ENCODE measurements around the gene IRF5. TPM values are rescaled to one million over a fixed set of nuclear protein-coding genes. Genes with fewer than 3 reads are reported as not detected.
"Not testable (repeated sequence)": the region's sequence is repeated elsewhere in the genome, so short reads cannot be mapped to it uniquely, and the experiment has no call there.

Gene IRF5
- total and polyA plus RNA-seq, 5 donors from 2014 or later: 13.5 to 24.1 (median 19.3) TPM

DNA sequence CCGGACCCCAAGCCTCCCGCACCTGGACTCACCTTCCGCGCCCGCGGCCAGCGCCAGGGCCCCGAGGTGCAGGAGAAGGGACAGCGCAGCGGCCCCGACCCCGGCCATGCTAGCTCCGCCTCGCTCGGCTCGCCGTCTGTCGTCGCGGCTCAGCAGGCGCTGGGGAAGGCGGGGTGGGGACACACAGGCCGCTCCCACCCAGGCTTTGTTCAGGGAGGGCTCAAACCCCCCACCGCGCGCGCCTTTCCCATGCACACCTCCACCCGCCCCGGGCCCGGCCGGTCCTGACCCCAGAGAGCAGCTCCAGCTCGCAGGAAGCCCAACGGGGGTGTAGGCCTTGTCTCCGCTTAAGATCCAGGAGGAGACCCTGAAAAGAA is 27.2 kb upstream of the IRF5 start, which contains the start of gene KCP:
TSS of gene KCP (minus strand) at position 141 of the 377 bp plus-strand sequence. CDS start at position 108, 33 bp downstream.
- peaks cover 63% of the 10 kb centered on the region for H3K27me3 Mint-ChIP-seq
- H3K9me3 Mint-ChIP-seq: no peaks in the 10 kb centered on the region
- no peak within 1 kb of the TSS for H3K27ac ChIP-seq (ENCODE audit: insufficient read depth, low read length, poor library complexity, severe bottlenecking)
- peaks cover 7% of the 10 kb centered on the region for H3K4me1 ChIP-seq (ENCODE audit: control insufficient read depth, insufficient read depth, low read length, poor library complexity, severe bottlenecking)
- no peak for ATAC-seq (ENCODE audit: low read depth in 2 of 2)
- no peaks in the 10 kb centered on the region for H3K36me3 ChIP-seq (ENCODE audit: control insufficient read depth, insufficient read depth, low read length)
- H3K27ac Mint-ChIP-seq: no peak within 1 kb of the TSS
- no peak within 1 kb of the TSS for H3K4me3 ChIP-seq (ENCODE audit: low read depth, low read length)
- no peak within 1 kb of the TSS for H3K4me3 Mint-ChIP-seq
- DNase-seq: no peak
- no peaks in the 10 kb centered on the region for H3K36me3 Mint-ChIP-seq
- H3K9me3 ChIP-seq (ENCODE audit: control insufficient read depth in 2 of 2, low read length in 2 of 2): no peaks in the 10 kb centered on the region
- H3K4me1 Mint-ChIP-seq: peaks cover 3 to 12% (median 4%) of the 10 kb centered on the region in 4 donors
- H3K27me3 ChIP-seq (ENCODE audit: control insufficient read depth, insufficient read depth, low read length): no peaks in the 10 kb centered on the region

DNA sequence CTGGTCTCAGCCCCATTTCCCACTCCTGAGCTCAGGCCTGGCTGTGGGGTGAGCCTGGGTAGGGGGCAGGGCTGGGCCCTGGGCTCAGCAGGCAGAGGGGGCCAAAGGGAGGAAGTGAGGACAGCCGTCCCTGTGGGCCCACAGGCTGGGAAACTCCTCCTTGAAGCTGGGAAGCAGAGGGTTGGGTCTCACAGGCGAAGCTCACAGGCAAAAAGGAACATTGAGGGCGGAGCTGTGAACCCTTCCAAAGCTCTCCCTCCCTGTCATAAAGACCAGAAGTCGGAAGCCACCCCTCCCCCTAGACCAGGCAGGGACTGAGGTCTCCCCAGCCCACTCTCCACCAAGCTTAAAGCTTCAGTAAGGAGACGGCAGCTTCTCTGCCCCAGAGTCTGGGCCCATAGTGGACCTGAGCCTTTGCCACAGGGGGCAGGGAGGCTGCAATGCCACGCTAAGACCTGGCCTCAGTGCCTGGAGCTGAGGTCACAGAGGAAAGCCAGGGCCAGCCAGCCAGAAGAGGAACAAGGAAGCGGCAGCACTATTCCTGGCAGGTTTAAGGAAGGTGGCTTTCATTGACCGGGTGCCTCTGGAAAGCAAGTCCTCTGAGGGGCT is 26.2 kb upstream of the IRF5 start:
- H3K4me3 ChIP-seq (ENCODE audit: low read depth, low read length): no peak overlapping the region
- Mint-ChIP-seq H3K9me3 (no peaks in the 10 kb centered on the region), H3K36me3 (no peaks in the 10 kb centered on the region), H3K4me1 (peaks cover 3 to 13% (median 5%) of the 10 kb centered on the region in 4 donors), H3K4me3 (no peak overlapping the region), H3K27ac (no peak overlapping the region), H3K27me3 (peaks cover 64% of the 10 kb centered on the region)
- no peaks in the 10 kb centered on the region for H3K36me3 ChIP-seq (ENCODE audit: control insufficient read depth, insufficient read depth, low read length)
- DNase-seq (no peak), ATAC-seq (ENCODE audit: low read depth in 2 of 2) (no peak)
- H3K9me3 ChIP-seq (ENCODE audit: control insufficient read depth in 2 of 2, low read length in 2 of 2): no peaks in the 10 kb centered on the region
- H3K4me1 ChIP-seq (ENCODE audit: control insufficient read depth, insufficient read depth, low read length, poor library complexity, severe bottlenecking): peaks cover 7% of the 10 kb centered on the region
- no peak overlapping the region for H3K27ac ChIP-seq (ENCODE audit: insufficient read depth, low read length, poor library complexity, severe bottlenecking)
- H3K27me3 ChIP-seq (ENCODE audit: control insufficient read depth, insufficient read depth, low read length): no peaks in the 10 kb centered on the region

DNA sequence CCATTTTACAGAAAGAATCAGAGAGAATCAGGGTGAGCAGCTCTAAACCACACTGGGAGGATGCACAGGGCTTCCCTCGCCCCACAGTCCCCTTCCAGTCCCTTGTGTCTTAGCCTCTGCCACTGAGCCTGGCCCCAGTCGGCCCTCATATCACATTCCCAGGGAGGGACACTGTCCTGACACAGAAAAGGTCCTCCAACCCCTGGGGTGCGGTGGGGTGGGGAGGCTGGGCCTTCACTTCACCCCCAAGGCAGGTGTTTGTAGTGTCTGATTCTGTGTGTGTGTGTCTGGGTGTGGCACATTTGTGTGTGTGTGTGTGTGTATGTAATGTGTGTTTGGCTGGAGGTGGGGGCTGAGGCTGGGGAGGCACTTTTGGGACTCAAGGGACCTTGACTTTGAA is 25.4 kb upstream of the IRF5 start:
- Histone ChIP-seq H3K4me1 (ENCODE audit: control insufficient read depth, insufficient read depth, low read length, poor library complexity, severe bottlenecking) (peaks cover 7% of the 10 kb centered on the region), H3K4me3 (ENCODE audit: low read depth, low read length) (no peak overlapping the region), H3K27ac (ENCODE audit: insufficient read depth, low read length, poor library complexity, severe bottlenecking) (no peak overlapping the region), H3K27me3 (ENCODE audit: control insufficient read depth, insufficient read depth, low read length) (no peaks in the 10 kb centered on the region), H3K9me3 (ENCODE audit: control insufficient read depth in 2 of 2, low read length in 2 of 2) (no peaks in the 10 kb centered on the region), H3K36me3 (ENCODE audit: control insufficient read depth, insufficient read depth, low read length) (no peaks in the 10 kb centered on the region)
- no peaks in the 10 kb centered on the region for H3K36me3 Mint-ChIP-seq
- H3K27me3 Mint-ChIP-seq: peaks cover 67% of the 10 kb centered on the region
- ATAC-seq (ENCODE audit: low read depth in 2 of 2): no peak
- no peak overlapping the region for H3K4me3 Mint-ChIP-seq
- H3K9me3 Mint-ChIP-seq: no peaks in the 10 kb centered on the region
- DNase-seq: no peak
- H3K27ac Mint-ChIP-seq: no peak overlapping the region
- peaks cover 3 to 13% (median 5%) of the 10 kb centered on the region in 4 donors for H3K4me1 Mint-ChIP-seq

DNA sequence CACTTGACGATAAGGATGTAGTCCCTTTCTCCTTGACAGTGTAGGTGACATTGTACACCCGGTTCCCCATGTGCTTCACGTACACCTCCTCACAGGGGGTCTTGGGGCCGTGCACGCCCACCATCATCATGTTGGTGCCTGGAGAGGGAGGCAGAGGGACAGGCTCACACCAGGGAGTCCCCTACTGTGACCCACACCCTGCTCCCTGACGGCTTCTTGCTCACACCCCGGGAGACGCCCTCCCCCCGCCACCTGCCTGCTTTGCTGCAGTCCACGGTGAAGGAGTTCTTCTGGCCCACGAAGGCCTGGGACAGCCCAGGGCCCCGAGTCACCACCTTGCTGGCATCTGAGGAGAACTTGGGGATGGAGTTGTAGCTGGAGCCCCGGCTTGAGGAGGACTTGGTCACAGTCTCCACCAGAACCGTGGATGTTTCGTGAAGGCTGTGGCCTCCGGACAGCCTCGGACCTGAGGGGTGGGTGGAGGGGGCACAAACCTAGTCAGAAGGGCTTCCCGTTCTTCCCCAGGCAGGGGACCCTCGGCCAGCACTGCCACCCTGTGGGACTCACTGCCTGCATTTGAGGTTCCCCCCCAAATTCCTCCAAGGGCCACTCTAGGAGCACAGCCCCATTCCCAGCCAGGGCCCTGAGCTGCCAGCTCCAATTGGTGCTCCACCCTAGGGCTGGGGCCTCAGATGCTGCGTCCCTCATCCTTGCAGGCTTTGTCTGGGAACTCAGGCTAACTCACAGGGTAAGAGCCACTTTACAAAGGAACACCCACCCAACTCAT is 24.8 kb upstream of the IRF5 start:
- H3K36me3 Mint-ChIP-seq; H3K27me3 ChIP-seq (ENCODE audit: control insufficient read depth, insufficient read depth, low read length); H3K36me3 ChIP-seq (ENCODE audit: control insufficient read depth, insufficient read depth, low read length); DNase-seq; H3K27ac Mint-ChIP-seq; H3K9me3 Mint-ChIP-seq; H3K4me1 ChIP-seq (ENCODE audit: control insufficient read depth, insufficient read depth, low read length, poor library complexity, severe bottlenecking); H3K27ac ChIP-seq (ENCODE audit: insufficient read depth, low read length, poor library complexity, severe bottlenecking); H3K4me3 ChIP-seq (ENCODE audit: low read depth, low read length); H3K9me3 ChIP-seq (ENCODE audit: control insufficient read depth in 2 of 2, low read length in 2 of 2); ATAC-seq (ENCODE audit: low read depth in 2 of 2); H3K4me3 Mint-ChIP-seq: not testable (repeated sequence)
- Mint-ChIP-seq H3K27me3 (peaks cover 68% of the 10 kb centered on the region), H3K4me1 (peaks cover 3 to 13% (median 5%) of the 10 kb centered on the region in 4 donors)

DNA sequence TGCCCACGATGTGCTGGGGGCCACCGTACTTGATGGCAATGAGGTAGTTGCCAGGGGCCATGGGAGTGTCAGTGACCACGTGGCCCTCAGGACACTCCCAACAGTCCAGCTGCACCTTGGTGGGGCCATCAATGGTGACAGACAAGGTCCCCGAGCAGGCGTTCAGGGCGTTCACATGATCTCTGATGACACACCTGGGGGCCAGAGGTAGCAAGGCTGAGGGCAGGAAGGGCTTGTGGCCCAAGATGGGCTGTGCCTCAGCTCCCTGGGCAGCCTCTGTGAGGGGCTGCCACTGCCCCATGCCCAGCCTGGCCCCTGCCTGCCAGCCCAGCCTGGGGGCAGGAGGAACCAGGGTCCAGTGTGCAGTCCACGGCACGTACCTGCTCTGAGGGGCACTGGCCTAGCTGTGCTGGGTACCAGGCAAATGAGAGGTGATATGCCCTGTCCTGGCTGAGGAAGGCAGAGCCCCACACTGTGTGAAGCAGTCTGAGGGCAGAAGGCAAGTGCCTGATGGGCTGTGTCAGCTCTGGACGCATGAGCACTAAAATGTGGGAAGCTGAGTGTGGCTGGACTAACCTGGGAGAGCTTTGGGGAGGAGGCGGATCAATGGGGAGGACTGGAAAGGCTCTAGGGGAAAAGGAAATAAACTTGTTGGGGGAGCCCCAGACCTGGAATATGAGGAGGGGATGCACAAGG is 23.7 kb upstream of the IRF5 start:
- Histone ChIP-seq H3K27ac (ENCODE audit: insufficient read depth, low read length, poor library complexity, severe bottlenecking) (no peak overlapping the region), H3K36me3 (ENCODE audit: control insufficient read depth, insufficient read depth, low read length) (no peaks in the 10 kb centered on the region), H3K27me3 (ENCODE audit: control insufficient read depth, insufficient read depth, low read length) (no peaks in the 10 kb centered on the region), H3K4me1 (ENCODE audit: control insufficient read depth, insufficient read depth, low read length, poor library complexity, severe bottlenecking) (peaks cover 7% of the 10 kb centered on the region), H3K4me3 (ENCODE audit: low read depth, low read length) (no peak overlapping the region), H3K9me3 (ENCODE audit: control insufficient read depth in 2 of 2, low read length in 2 of 2) (no peaks in the 10 kb centered on the region)
- no peak for DNase-seq
- Mint-ChIP-seq H3K4me1 (peaks cover 3 to 13% (median 5%) of the 10 kb centered on the region in 4 donors), H3K4me3 (peak overlapping the region in 2 of 4 donors; percentile 15 to 24), H3K27me3 (peaks cover 72% of the 10 kb centered on the region), H3K27ac (peak overlapping the region in 1 of 3 donors; percentile 80), H3K9me3 (no peaks in the 10 kb centered on the region), H3K36me3 (no peaks in the 10 kb centered on the region)
- no peak for ATAC-seq (ENCODE audit: low read depth in 2 of 2)

DNA sequence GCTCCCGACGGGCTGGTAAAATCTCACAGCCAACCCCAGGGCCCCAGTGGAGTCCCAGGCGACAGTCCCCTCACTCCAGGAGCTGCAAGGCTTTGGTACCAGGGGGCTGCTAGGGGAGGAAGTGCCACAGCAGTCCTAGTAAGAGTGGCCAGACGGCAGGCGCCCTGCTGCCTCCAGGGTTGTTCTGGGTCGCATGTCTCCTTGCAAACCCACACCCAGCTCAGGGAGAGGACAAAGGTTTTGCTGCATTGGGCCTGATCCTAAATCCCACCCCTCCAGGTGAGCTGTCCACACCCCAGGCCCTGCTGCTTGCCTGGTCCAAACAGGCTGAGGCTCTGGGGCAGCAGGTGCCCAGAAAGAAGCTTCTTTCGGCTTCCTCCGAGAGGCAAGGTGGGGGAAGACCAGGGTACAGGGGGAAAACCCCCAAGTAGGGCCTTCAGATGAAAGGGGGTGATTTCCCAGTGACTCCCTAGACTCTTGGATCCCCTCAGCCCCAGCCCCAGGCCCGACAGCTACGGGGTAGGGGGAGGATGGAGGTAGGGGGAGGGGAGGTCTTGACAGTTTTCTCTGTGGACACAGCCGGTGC is 23.1 kb upstream of the IRF5 start:
- Histone ChIP-seq H3K4me1 (ENCODE audit: control insufficient read depth, insufficient read depth, low read length, poor library complexity, severe bottlenecking) (peaks cover 7% of the 10 kb centered on the region), H3K4me3 (ENCODE audit: low read depth, low read length) (no peak overlapping the region), H3K27ac (ENCODE audit: insufficient read depth, low read length, poor library complexity, severe bottlenecking) (no peak overlapping the region), H3K9me3 (ENCODE audit: control insufficient read depth in 2 of 2, low read length in 2 of 2) (no peaks in the 10 kb centered on the region), H3K27me3 (ENCODE audit: control insufficient read depth, insufficient read depth, low read length) (no peaks in the 10 kb centered on the region), H3K36me3 (ENCODE audit: control insufficient read depth, insufficient read depth, low read length) (no peaks in the 10 kb centered on the region)
- Mint-ChIP-seq H3K4me3 (peak overlapping the region in 1 of 4 donors; percentile 24), H3K27ac (peak overlapping the region in 1 of 3 donors; percentile 80), H3K9me3 (no peaks in the 10 kb centered on the region), H3K27me3 (peaks cover 65% of the 10 kb centered on the region), H3K36me3 (no peaks in the 10 kb centered on the region), H3K4me1 (peaks cover 3 to 13% (median 5%) of the 10 kb centered on the region in 4 donors)
- DNase-seq (peak in 1 of 3 donors; percentile 16), ATAC-seq (ENCODE audit: low read depth in 2 of 2) (peak; percentile 13 to 20)

DNA sequence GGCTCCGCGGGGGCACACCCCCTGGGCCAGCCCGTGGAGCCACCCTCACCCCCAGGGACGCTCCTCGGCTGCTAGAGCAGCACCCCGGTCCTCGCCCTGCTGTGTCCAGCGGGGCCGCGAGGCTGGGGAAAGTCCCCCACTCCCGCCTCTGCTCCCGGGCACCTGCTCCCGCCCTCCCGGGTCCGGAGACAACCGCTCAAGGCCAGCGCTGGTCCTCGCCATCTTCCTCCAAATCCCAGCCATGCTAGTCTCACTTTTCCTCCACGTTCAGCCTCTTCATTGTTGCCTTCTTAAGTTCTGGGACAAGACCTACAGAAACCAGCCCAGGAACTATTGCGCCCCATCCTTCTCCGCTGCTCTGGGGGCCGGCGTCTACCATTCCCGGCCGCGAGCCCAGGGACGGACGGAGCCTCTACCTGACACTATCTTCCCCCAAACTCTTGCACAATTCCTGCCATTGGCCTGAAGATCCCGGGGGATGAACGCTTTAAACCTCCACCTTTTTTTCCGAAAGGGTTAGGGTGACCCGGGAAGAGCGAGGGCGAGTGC is 22.4 kb upstream of the IRF5 start:
- no peak overlapping the region for H3K27ac Mint-ChIP-seq
- peak overlapping the region in 3 of 4 donors; percentile 22 to 79 (median 66) for H3K4me3 Mint-ChIP-seq
- DNase-seq (no peak), ATAC-seq (ENCODE audit: low read depth in 2 of 2) (no peak)
- H3K36me3 ChIP-seq (ENCODE audit: control insufficient read depth, insufficient read depth, low read length): no peaks in the 10 kb centered on the region
- no peak overlapping the region for H3K4me3 ChIP-seq (ENCODE audit: low read depth, low read length)
- H3K9me3 ChIP-seq (ENCODE audit: control insufficient read depth in 2 of 2, low read length in 2 of 2): no peaks in the 10 kb centered on the region
- no peaks in the 10 kb centered on the region for H3K36me3 Mint-ChIP-seq
- no peaks in the 10 kb centered on the region for H3K9me3 Mint-ChIP-seq
- H3K4me1 ChIP-seq (ENCODE audit: control insufficient read depth, insufficient read depth, low read length, poor library complexity, severe bottlenecking): peaks cover 7% of the 10 kb centered on the region
- peaks cover 62% of the 10 kb centered on the region for H3K27me3 Mint-ChIP-seq
- no peaks in the 10 kb centered on the region for H3K27me3 ChIP-seq (ENCODE audit: control insufficient read depth, insufficient read depth, low read length)
- no peak overlapping the region for H3K27ac ChIP-seq (ENCODE audit: insufficient read depth, low read length, poor library complexity, severe bottlenecking)
- peaks cover 3 to 13% (median 5%) of the 10 kb centered on the region in 4 donors for H3K4me1 Mint-ChIP-seq

All from CD4-positive, CD25-positive, alpha-beta regulatory T cell (primary cell).